ENCODE data around the gene OVCH1. TPM values are rescaled to one million over a fixed set of nuclear protein-coding genes. Genes with fewer than 3 reads are reported as not detected.

The OVCH1 gene
- total RNA-seq, 1 experiment from 2014 or later = not detected

DNA sequence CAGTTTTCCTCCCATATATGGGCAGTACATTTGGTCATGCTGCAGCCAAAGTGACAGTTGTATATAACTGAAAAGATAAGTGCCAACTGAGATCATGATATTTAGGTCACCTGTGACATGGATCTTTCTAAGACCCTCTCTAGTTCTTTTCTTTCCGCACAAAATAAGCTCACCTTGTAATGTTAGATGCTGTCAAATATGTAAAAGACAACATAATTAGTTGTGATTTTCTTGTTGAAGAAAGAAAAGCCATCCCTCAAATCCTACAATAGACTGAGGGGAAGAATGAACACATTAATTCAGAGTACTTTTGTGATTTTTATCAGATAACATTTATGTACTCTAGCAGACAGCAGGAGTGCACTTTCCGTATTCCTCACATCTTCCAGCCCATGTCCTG lies 37.4 kb downstream of the OVCH1 start:
- Histone ChIP-seq H3K27ac (ENCODE audit: insufficient read length, low read depth, low read length) (no peak overlapping the region), H3K79me2 (ENCODE audit: insufficient read depth, low read length) (no peaks in the 10 kb centered on the region), H3K9me3 (ENCODE audit: control insufficient read depth, low read depth, low read length) (no peaks in the 10 kb centered on the region), H2AK5ac (ENCODE audit: insufficient read length, low read length) (no peak overlapping the region), H3K23ac (ENCODE audit: insufficient read length, low read depth, low read length) (no peak overlapping the region), H3K9ac (ENCODE audit: extremely low read depth, insufficient read length, low read length) (no peak overlapping the region), H3K4me2 (ENCODE audit: insufficient read depth, insufficient read length, low read length) (no peak overlapping the region), H4K5ac (ENCODE audit: insufficient read length, low read depth, low read length) (no peak overlapping the region), H2BK15ac (ENCODE audit: low read depth, low read length) (no peak overlapping the region), H4K91ac (ENCODE audit: insufficient read length, low read depth, low read length) (no peak overlapping the region), H3K56ac (ENCODE audit: insufficient read length, low read depth, low read length) (no peak overlapping the region), H2BK20ac (ENCODE audit: low read depth, low read length, poor library complexity, severe bottlenecking) (no peak overlapping the region), H2BK5ac (ENCODE audit: insufficient read length, low read length) (no peak overlapping the region), H3K27me3 (ENCODE audit: insufficient read depth, low read length) (no peaks in the 10 kb centered on the region), H3K23me2 (ENCODE audit: insufficient read length, low read depth, low read length, poor library complexity, severe bottlenecking) (no peaks in the 10 kb centered on the region), H3T11ph (ENCODE audit: low read length) (no peak overlapping the region), H4K8ac (replicated peaks; ENCODE audit: insufficient read length, low read depth, low read length) (no peak overlapping the region), H3K79me1 (ENCODE audit: insufficient read depth, low read depth, low read length, poor library complexity, severe bottlenecking) (no peaks in the 10 kb centered on the region), H3K18ac (ENCODE audit: insufficient read length, low read depth, low read length) (no peak overlapping the region), H3K14ac (ENCODE audit: insufficient read depth, low read length) (no peak overlapping the region), H3K4ac (ENCODE audit: low read depth, low read length) (no peak overlapping the region), H3K4me1 (ENCODE audit: insufficient read depth, low read length) (no peaks in the 10 kb centered on the region), H2AFZ (ENCODE audit: low read length) (no peak overlapping the region), H2BK120ac (ENCODE audit: low read depth, low read length, poor library complexity, severe bottlenecking) (no peak overlapping the region), H2BK12ac (ENCODE audit: insufficient read length, low read depth, low read length) (no peak overlapping the region), H4K20me1 (ENCODE audit: control insufficient read depth, insufficient read depth, insufficient read length) (no peaks in the 10 kb centered on the region)
- Mint-ChIP-seq H3K27ac (no peak overlapping the region), H3K4me1 (no peaks in the 10 kb centered on the region), H3K9me3 (no peaks in the 10 kb centered on the region; a peak in 1 of 5 replicates), H3K27me3 (ENCODE audit: low read depth) (no peaks in the 10 kb centered on the region), H3K36me3 (ENCODE audit: insufficient read depth in 1 of 3, low read depth in 3 of 3) (no peaks in the 10 kb centered on the region), H3K4me3 (no peak overlapping the region)
- TF ChIP-seq, protein P1, sequence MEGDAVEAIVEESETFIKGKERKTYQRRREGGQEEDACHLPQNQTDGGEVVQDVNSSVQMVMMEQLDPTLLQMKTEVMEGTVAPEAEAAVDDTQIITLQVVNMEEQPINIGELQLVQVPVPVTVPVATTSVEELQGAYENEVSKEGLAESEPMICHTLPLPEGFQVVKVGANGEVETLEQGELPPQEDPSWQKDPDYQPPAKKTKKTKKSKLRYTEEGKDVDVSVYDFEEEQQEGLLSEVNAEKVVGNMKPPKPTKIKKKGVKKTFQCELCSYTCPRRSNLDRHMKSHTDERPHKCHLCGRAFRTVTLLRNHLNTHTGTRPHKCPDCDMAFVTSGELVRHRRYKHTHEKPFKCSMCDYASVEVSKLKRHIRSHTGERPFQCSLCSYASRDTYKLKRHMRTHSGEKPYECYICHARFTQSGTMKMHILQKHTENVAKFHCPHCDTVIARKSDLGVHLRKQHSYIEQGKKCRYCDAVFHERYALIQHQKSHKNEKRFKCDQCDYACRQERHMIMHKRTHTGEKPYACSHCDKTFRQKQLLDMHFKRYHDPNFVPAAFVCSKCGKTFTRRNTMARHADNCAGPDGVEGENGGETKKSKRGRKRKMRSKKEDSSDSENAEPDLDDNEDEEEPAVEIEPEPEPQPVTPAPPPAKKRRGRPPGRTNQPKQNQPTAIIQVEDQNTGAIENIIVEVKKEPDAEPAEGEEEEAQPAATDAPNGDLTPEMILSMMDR (conservative IDR thresholded peaks at IDR 0.05) = no peak
- no peak for DNase-seq
- WGBS (ENCODE audit: extremely low coverage, insufficient read length, low lambda C conversion rate) = no CpG with 5 or more reads among the region's 2 CpGs
